B cell (primary cell): Measurements from ENCODE around the gene LMNTD1. TPM values are rescaled to one million over a fixed set of nuclear protein-coding genes. Genes with fewer than 3 reads are reported as not detected.

Experiments used
- ATAC-seq: fragments of 200-7000 bp; cut with Tn5 transposase; one replicate; pipeline ENCODE4 v1.10.0; 2021; ENCODE audit warnings: low read depth, mild to moderate bottlenecking, moderate number of reproducible peaks, moderate library complexity
- CTCF ChIA-PET: fragments of 350-600 bp; sonication (Branson Sonifier 250); formaldehyde crosslinking; loops from one replicate; lab custom pipeline; 2021; ENCODE audit warnings: antibody characterized with exemption, inconsistent platforms; lab: Charles Lee
- POLR2A ChIA-PET: fragments of 350-600 bp; sonication (Branson Sonifier 250); formaldehyde crosslinking; loops from one replicate; lab custom pipeline; 2021; ENCODE audit warnings: antibody characterized with exemption; lab: Charles Lee
- DNase-seq: peaks from one replicate; pipeline ENCODE4 v3.0.0; 2013
- H2AFZ ChIP-seq: 2 replicates; pipeline ENCODE4 v1.6.1; 2012; ENCODE audit warnings: mild to moderate bottlenecking, low read depth, low read length; ENCODE audit not compliant: insufficient read depth, poor library complexity, severe bottlenecking
- H3K27ac ChIP-seq, 2 donors: 1 replicate in 1 of 2; 2 replicates in 1 of 2; pipeline ENCODE4 v1.5.1; 2012 to 2013; ENCODE audit warnings: low read length in 2 of 2, mild to moderate bottlenecking in 2 of 2, moderate library complexity in 1 of 2
- H3K27me3 ChIP-seq, 4 experiments: fragments of 200-600 bp in 1 of 4; sonication (generic) in 1 of 4; replicated peaks in 1 of 4; 1 replicate in 2 of 4; 2 replicates in 2 of 4; pipeline versions ENCODE4 v1.6.1 to v1.7.0; 2013 to 2016; ENCODE audit warnings: low read length in 3 of 4, mild to moderate bottlenecking in 2 of 4, mixed read lengths in 1 of 4, moderate library complexity in 1 of 4; ENCODE audit not compliant: insufficient read depth in 4 of 4, control insufficient read depth in 3 of 4; ENCODE audit errors: control extremely low read depth in 1 of 4
- H3K36me3 ChIP-seq, 2 experiments: replicated peaks in 1 of 2; 1 replicate in 1 of 2; 2 replicates in 1 of 2; pipeline versions ENCODE4 v1.6.1 to v1.7.1; 2013; ENCODE audit warnings: low read length in 1 of 2; ENCODE audit not compliant: insufficient read depth in 2 of 2, control insufficient read depth in 1 of 2; ENCODE audit errors: control extremely low read depth in 1 of 2, extremely low read depth in 1 of 2
- H3K4me1 ChIP-seq, 2 donors: fragments of 200-600 bp in 1 of 2; sonication (generic) in 1 of 2; 1 replicate in 1 of 2; 2 replicates in 1 of 2; pipeline versions ENCODE4 v1.5.1 to v1.6.1; 2013 to 2017; ENCODE audit warnings: low read length in 2 of 2; ENCODE audit not compliant: control insufficient read depth in 2 of 2, insufficient read depth in 2 of 2
- H3K4me2 ChIP-seq: replicated peaks from 2 replicates; pipeline ENCODE3; 2012; ENCODE audit warnings: mild to moderate bottlenecking, low read depth, low read length; ENCODE audit not compliant: poor library complexity, severe bottlenecking
- H3K4me3 ChIP-seq, 5 experiments: fragments of 200-600 bp in 1 of 5; sonication (generic) in 1 of 5; 1 replicate in 3 of 5; 2 replicates in 2 of 5; pipeline versions ENCODE4 v1.5.1 to v1.7.0; 2011 to 2016; ENCODE audit warnings: low read length in 4 of 5, mild to moderate bottlenecking in 4 of 5, low read depth in 2 of 5, control low read depth in 1 of 5, moderate library complexity in 1 of 5; ENCODE audit not compliant: insufficient read depth in 1 of 5; ENCODE audit errors: control extremely low read depth in 1 of 5, extremely low read depth in 1 of 5
- H3K79me2 ChIP-seq: fragments of 200-600 bp; sonication (generic); one replicate; pipeline ENCODE4 v1.6.0; 2016; ENCODE audit warnings: low read length; ENCODE audit not compliant: control insufficient read depth, insufficient read depth
- H3K9ac ChIP-seq: fragments of 200-600 bp; sonication (generic); 2 replicates; pipeline ENCODE4 v1.6.1; 2017; ENCODE audit warnings: mild to moderate bottlenecking, low read length, moderate library complexity
- H3K9me3 ChIP-seq, 3 donors: one replicate each; pipeline versions ENCODE4 v1.6.1 to v1.7.1; 2013; ENCODE audit warnings: low read length in 2 of 3; ENCODE audit not compliant: control insufficient read depth in 2 of 3, insufficient read depth in 1 of 3; ENCODE audit errors: control extremely low read depth in 1 of 3
- H4K20me1 ChIP-seq: 2 replicates; pipeline ENCODE4 v1.6.0; 2012; ENCODE audit warnings: mild to moderate bottlenecking, low read length; ENCODE audit not compliant: insufficient read depth, control insufficient read depth, poor library complexity, severe bottlenecking
- H3K27ac Mint-ChIP-seq: one replicate; pipeline ENCODE4 v1.8.0; 2021; ENCODE audit warnings: mixed read lengths
- H3K27me3 Mint-ChIP-seq: one replicate; pipeline ENCODE4 v1.8.0; 2021; ENCODE audit warnings: mixed read lengths
- H3K4me1 Mint-ChIP-seq: one replicate; pipeline ENCODE4 v1.8.0; 2021; ENCODE audit warnings: mixed read lengths
- H3K4me3 Mint-ChIP-seq: one replicate; pipeline ENCODE4 v1.8.0; 2021; ENCODE audit warnings: mixed read lengths
- H3K9me3 Mint-ChIP-seq: one replicate; pipeline ENCODE4 v1.8.0; 2022; ENCODE audit warnings: mixed read lengths; ENCODE audit not compliant: insufficient read depth
- CTCF ChIP-seq: fragments of 200-600 bp; IDR thresholded peaks from one replicate; pipeline ENCODE4 v1.8.0; 2022; ENCODE audit warnings: antibody characterized with exemption, mild to moderate bottlenecking
- EZH2 ChIP-seq: IDR thresholded peaks from 2 replicates; pipeline ENCODE4 v1.6.1; 2012; ENCODE audit warnings: borderline replicate concordance, low read depth, mild to moderate bottlenecking, moderate library complexity, low read length; ENCODE audit not compliant: insufficient read depth, poor library complexity, severe bottlenecking
- WGBS: methylation state at CpG from one replicate; pipeline ENCODE4 v1.1.5; 2013; ENCODE audit warnings: missing lambda C conversion rate; ENCODE audit not compliant: insufficient coverage; 5-methylcytosine and 5-hydroxymethylcytosine counted together
- intact Hi-C: fragments of 100-400 bp; cut with micrococcal nuclease; formaldehyde crosslinking; loops from one replicate; pipeline ENCODE4 v1.10.0; 2022
- polyA plus RNA-seq: library from polyadenylated mRNA; depleted of rRNA; stranded (reverse); fragments of >200 nt; gene quantifications from 2 replicates; pipeline ENCODE4 v1.2.3, GENCODE V29; 2012
- total RNA-seq, 2 donors: library from RNA; stranded (reverse); fragments of 120-200 nt in 1 of 2; gene quantifications; 1 replicate in 1 of 2; 2 replicates in 1 of 2; pipeline versions ENCODE4 v1.2.3 to v1.2.4, GENCODE V29; 2013 to 2022

LMNTD1 gene
- total and polyA plus RNA-seq, 2 donors (not counting 1 experiment from before 2014, with no cell fraction given) = not detected

GRCh38 chr12:25518512-25518911 lies 34.6 kb downstream of the LMNTD1 start:
- Histone ChIP-seq H3K36me3 (no peaks in the 10 kb centered on the region), H3K79me2 (no peaks in the 10 kb centered on the region), H3K4me1 (no peaks in the 10 kb centered on the region), H4K20me1 (no peaks in the 10 kb centered on the region), H2AFZ (no peak overlapping the region), H3K4me3 (no peak overlapping the region), H3K27me3 (no peaks in the 10 kb centered on the region), H3K9me3 (no peaks in the 10 kb centered on the region), H3K9ac (no peak overlapping the region), H3K4me2 (no peak overlapping the region), H3K27ac (no peak overlapping the region)
- POLR2A ChIA-PET = no interaction called here
- intact Hi-C loops = no loop called here
- H3K27me3 Mint-ChIP-seq = peaks cover 13% of the 10 kb centered on the region
- TF ChIP-seq EZH2 (no peak), CTCF (no peak)
- H3K4me1 Mint-ChIP-seq = no peaks in the 10 kb centered on the region
- WGBS = 100% methylated on average over 3 of the region's 5 CpGs
- CTCF ChIA-PET = no interaction called here
- H3K9me3 Mint-ChIP-seq = no peaks in the 10 kb centered on the region
- H3K27ac Mint-ChIP-seq = no peak overlapping the region
- H3K4me3 Mint-ChIP-seq = no peak overlapping the region
- DNase-seq (no peak), ATAC-seq (no peak)

GRCh38 chr12:25504744-25505143 lies 48.3 kb downstream of the LMNTD1 start:
- Mint-ChIP-seq H3K4me3 (no peak overlapping the region), H3K27ac (no peak overlapping the region), H3K4me1 (no peaks in the 10 kb centered on the region), H3K27me3 (peaks cover 8% of the 10 kb centered on the region), H3K9me3 (no peaks in the 10 kb centered on the region)
- TF ChIP-seq EZH2 (no peak), CTCF (no peak)
- no peaks in the 10 kb centered on the region for H4K20me1 ChIP-seq
- H3K79me2 ChIP-seq = no peaks in the 10 kb centered on the region
- H3K9me3 ChIP-seq = no peaks in the 10 kb centered on the region
- no peak overlapping the region for H3K4me2 ChIP-seq
- WGBS = no CpG with 5 or more reads among the region's 1 CpG
- no peak overlapping the region for H3K9ac ChIP-seq
- ChIA-PET CTCF (no interaction called here), POLR2A (no interaction called here)
- no peak overlapping the region for H3K4me3 ChIP-seq
- H3K27ac ChIP-seq = no peak overlapping the region
- H3K27me3 ChIP-seq = peaks cover 0 to 2% (median 0%) of the 10 kb centered on the region in 4 experiments
- ATAC-seq (no peak), DNase-seq (no peak)
- no peak overlapping the region for H2AFZ ChIP-seq
- intact Hi-C loops = no loop called here
- no peaks in the 10 kb centered on the region for H3K4me1 ChIP-seq
- H3K36me3 ChIP-seq = no peaks in the 10 kb centered on the region
